ENCODE measurements around the gene EPAS1. TPM values are rescaled to one million over a fixed set of nuclear protein-coding genes. Genes with fewer than 3 reads are reported as not detected.

The EPAS1 gene
- total RNA-seq, 6 donors from 2014 or later: 440 to 1,878 (median 1,131) TPM

DNA sequence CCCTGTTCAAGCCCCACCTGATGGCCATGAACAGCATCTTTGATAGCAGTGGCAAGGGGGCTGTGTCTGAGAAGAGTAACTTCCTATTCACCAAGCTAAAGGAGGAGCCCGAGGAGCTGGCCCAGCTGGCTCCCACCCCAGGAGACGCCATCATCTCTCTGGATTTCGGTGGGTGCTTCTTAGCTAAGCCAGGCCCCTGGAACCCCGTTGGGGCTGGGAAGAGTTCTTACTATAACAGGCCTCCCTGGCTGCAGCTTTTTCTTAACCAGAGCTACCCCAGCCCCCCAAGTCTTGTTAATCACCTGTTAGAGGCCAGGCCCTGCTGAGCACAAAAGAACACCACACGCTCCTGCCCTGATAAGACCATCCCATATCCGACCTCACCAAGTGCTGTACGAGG, 79.4 kb downstream of the EPAS1 start:
- no peaks in the 10 kb centered on the region for H3K27me3 ChIP-seq
- peaks cover 9 to 28% (median 19%) of the 10 kb centered on the region in 4 donors for H3K4me1 ChIP-seq
- H3K36me3 ChIP-seq: peaks cover 62 to 100% (median 92%) of the 10 kb centered on the region in 4 donors
- H3K9me3 ChIP-seq: no peaks in the 10 kb centered on the region
- H3K27ac ChIP-seq: peak overlapping the region; percentile 20 to 62 (median 53)
- H3K4me3 ChIP-seq: no peak overlapping the region
- WGBS, 2 donors: 84% methylated on average over 4 to 7 of the region's 7 CpGs
- ATAC-seq (ENCODE audit: low FRiP score in 2 of 2): no peak
- no peak for TF ChIP-seq EP300 (IDR thresholded peaks at IDR 0.05)
- no peak for TF ChIP-seq POLR2AphosphoS5 (IDR thresholded peaks at IDR 0.05)
- no peak for TF ChIP-seq CTCF (IDR thresholded peaks at IDR 0.05)
- TF ChIP-seq POLR2A (IDR thresholded peaks at IDR 0.05): no peak
- DNase-seq: no peak

- Histone ChIP-seq H3K36me3 (peaks cover 65 to 100% (median 92%) of the 10 kb centered on the region in 4 donors), H3K4me1 (peaks cover 9 to 27% (median 15%) of the 10 kb centered on the region in 4 donors)
These were observed 79.9 kb downstream of the EPAS1 start for GRCh38 chr2:46377101-46377581.

DNA sequence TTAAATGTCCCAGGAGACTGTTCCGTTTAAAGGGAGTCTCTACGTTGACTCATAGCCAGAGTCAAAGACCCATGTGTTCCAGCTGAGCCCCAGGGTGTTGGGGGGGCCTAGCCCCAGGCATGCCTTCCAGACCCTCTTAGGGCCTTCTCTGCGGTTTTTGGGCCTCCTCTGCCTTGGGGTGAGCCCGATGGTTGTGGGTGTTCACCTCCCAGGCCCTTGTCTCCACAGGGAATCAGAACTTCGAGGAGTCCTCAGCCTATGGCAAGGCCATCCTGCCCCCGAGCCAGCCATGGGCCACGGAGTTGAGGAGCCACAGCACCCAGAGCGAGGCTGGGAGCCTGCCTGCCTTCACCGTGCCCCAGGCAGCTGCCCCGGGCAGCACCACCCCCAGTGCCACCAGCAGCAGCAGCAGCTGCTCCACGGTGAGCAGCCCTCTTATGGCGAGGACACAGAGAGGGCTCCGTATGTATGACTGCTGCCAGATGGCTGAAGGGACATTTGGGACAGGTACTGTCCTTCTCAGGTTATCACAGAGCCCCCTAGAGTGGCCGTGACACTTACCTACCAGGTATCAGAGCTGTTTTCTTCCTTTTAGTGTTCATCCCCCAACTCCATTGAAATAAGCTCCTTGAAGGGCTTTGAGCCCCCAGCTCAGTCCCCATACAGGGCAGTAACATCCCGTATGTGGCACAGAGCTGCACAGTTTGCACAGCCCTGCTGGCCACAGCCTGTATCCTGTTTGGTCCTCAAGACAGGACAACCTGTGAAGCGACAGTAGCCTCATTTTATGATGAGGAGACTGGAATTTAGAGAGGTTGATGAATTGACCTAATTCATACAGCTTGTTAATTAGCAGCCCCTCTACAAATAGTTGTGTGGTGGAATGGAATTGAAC, 80.7 kb downstream of the EPAS1 start:
- H3K27ac ChIP-seq: peak overlapping the region in 3 of 4 donors; percentile 56 to 62 (median 58)
- no peak for DNase-seq
- H3K9me3 ChIP-seq: no peaks in the 10 kb centered on the region

More at GRCh38 chr2:46377101-46377581, 79.9 kb downstream of the EPAS1 start:
- no peaks in the 10 kb centered on the region for H3K27me3 ChIP-seq
- DNase-seq (no peak), ATAC-seq (ENCODE audit: low FRiP score in 2 of 2) (no peak)
- H3K9me3 ChIP-seq: no peaks in the 10 kb centered on the region
- H3K27ac ChIP-seq: peak overlapping the region; percentile 20 to 62 (median 57)
- 75 to 79% methylated on average over 10 to 12 of the region's 12 CpGs for whole genome bisulfite sequencing, 2 donors
- no peak overlapping the region for H3K4me3 ChIP-seq
- TF ChIP-seq POLR2AphosphoS5 (IDR thresholded peaks at IDR 0.05): no peak
- TF ChIP-seq CTCF (IDR thresholded peaks at IDR 0.05): no peak
- TF ChIP-seq EP300 (IDR thresholded peaks at IDR 0.05): no peak
- TF ChIP-seq POLR2A (IDR thresholded peaks at IDR 0.05): no peak

GRCh38 chr2:46378616-46379015, 81.4 kb downstream of the EPAS1 start:
- TF ChIP-seq CTCF (IDR thresholded peaks at IDR 0.05): no peak
- TF ChIP-seq POLR2AphosphoS5 (IDR thresholded peaks at IDR 0.05): no peak
- TF ChIP-seq EP300 (IDR thresholded peaks at IDR 0.05): no peak
- TF ChIP-seq POLR2A (IDR thresholded peaks at IDR 0.05): no peak
- Histone ChIP-seq H3K36me3 (peaks cover 79 to 100% (median 91%) of the 10 kb centered on the region in 4 donors), H3K9me3 (no peaks in the 10 kb centered on the region), H3K27ac (peak overlapping the region in 3 of 4 donors; percentile 19 to 62 (median 58)), H3K27me3 (no peaks in the 10 kb centered on the region), H3K4me3 (no peak overlapping the region), H3K4me1 (peaks cover 9 to 27% (median 13%) of the 10 kb centered on the region in 4 donors)
- 64 to 81% methylated on average over 3 of the region's 3 CpGs for WGBS, 2 donors
- ATAC-seq (ENCODE audit: low FRiP score in 2 of 2) (no peak), DNase-seq (no peak)

More for the DNA sequence above, 80.7 kb downstream of the EPAS1 start:
- H3K27me3 ChIP-seq: no peaks in the 10 kb centered on the region
- H3K36me3 ChIP-seq: peaks cover 73 to 100% (median 92%) of the 10 kb centered on the region in 4 donors
- TF ChIP-seq POLR2A (IDR thresholded peaks at IDR 0.05) (no peak), EP300 (IDR thresholded peaks at IDR 0.05) (no peak), CTCF (IDR thresholded peaks at IDR 0.05) (no peak), POLR2AphosphoS5 (IDR thresholded peaks at IDR 0.05) (no peak)
- no peak overlapping the region for H3K4me3 ChIP-seq
- 87 to 92% methylated on average over 13 to 15 of the region's 16 CpGs for WGBS, 2 donors
- H3K4me1 ChIP-seq: peaks cover 9 to 27% (median 13%) of the 10 kb centered on the region in 4 donors
- ATAC-seq (ENCODE audit: low FRiP score in 2 of 2): no peak
